K562 (cell line): ENCODE measurements around the gene TAS2R14. TPM values are rescaled to one million over a fixed set of nuclear protein-coding genes. Genes with fewer than 3 reads are reported as not detected.

ENCODE experiments used
- HDAC3 ChIP-seq: fragments of 450-650 bp; IDR thresholded peaks from 2 replicates; pipeline ENCODE4 v1.6.1; 2018; ENCODE audit warnings: borderline replicate concordance, mild to moderate bottlenecking, moderate library complexity; ENCODE audit not compliant: partially characterized antibody
- polyA plus RNA-seq, 8 experiments: library from polyadenylated mRNA; depleted of rRNA in 4 of 8; stranded (reverse) in 5 of 8; unstranded in 3 of 8; fragments of >200 nt; fragmentation: Nextera tagmentation in 2 of 8; fragmentation: Illumina TruSeq in 1 of 8; extraction: Ambion mirVana in 2 of 8; extraction: Trizol in 1 of 8; gene quantifications; 2 replicates each; pipeline versions ENCODE4 v1.2.1 to v1.2.3, GENCODE V29; 2011 to 2014; ENCODE audit warnings: inconsistent platforms in 1 of 8, missing spikeins in 1 of 8
- total RNA-seq, 7 experiments: library from RNA; depleted of rRNA in 6 of 7; stranded (reverse); fragments of >200 nt in 6 of 7; fragmentation: Illumina TruSeq in 2 of 7; extraction: Trizol in 2 of 7; gene quantifications; 2 replicates each; pipeline versions ENCODE4 v1.2.1 to v1.2.3, GENCODE V29; 2011 to 2021; ENCODE audit warnings: low replicate concordance in 1 of 7
- TF ChIP-seq, protein P1 (sequence below): fragments of 200-800 bp; sonication (Bioruptor generic); IDR thresholded peaks from 2 replicates; pipeline ENCODE4 v1.6.1; 2016; ENCODE audit warnings: missing genetic modification characterization, missing compliant biosample characterization
- TF ChIP-seq, protein P2 (sequence below): conservative IDR thresholded peaks from 2 replicates; pipeline ENCODE4 v1.6.1; 2011; ENCODE audit warnings: low read depth, mild to moderate bottlenecking, low read length; ENCODE audit not compliant: control insufficient read depth
- TF ChIP-seq, protein P3 (sequence below): fragments of 250-450 bp; sonication (Bioruptor Pico); IDR thresholded peaks from 2 replicates; pipeline ENCODE4 v1.4.0; 2020; ENCODE audit warnings: mild to moderate bottlenecking, moderate library complexity

TAS2R14 gene
- total and polyA plus RNA-seq, 9 of the 15 experiments (the other 6 are each of a cell fraction or from before 2014, with no cell fraction given) = 1.2 to 4.2 (median 2.4) TPM

DNA sequence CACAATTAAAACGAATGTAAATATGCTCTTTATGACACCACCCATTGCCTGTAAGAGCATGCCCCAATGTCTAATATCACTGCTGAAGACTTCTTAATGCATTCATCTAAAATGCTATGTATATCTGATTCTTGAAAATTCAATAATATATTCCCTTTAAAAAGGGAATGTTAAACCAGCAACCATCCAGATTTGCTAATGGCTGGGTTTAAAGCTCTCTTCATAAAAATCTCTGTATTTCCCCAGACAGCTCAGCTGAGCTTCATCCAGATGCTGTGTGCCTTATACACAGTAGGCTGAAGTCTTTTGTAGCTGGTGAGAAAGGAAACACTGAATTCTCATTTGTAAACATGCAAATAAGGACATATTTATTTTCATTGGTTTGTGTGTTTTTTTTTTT is at the start of gene TAS2R14 (continued):
- TF ChIP-seq, protein P1, sequence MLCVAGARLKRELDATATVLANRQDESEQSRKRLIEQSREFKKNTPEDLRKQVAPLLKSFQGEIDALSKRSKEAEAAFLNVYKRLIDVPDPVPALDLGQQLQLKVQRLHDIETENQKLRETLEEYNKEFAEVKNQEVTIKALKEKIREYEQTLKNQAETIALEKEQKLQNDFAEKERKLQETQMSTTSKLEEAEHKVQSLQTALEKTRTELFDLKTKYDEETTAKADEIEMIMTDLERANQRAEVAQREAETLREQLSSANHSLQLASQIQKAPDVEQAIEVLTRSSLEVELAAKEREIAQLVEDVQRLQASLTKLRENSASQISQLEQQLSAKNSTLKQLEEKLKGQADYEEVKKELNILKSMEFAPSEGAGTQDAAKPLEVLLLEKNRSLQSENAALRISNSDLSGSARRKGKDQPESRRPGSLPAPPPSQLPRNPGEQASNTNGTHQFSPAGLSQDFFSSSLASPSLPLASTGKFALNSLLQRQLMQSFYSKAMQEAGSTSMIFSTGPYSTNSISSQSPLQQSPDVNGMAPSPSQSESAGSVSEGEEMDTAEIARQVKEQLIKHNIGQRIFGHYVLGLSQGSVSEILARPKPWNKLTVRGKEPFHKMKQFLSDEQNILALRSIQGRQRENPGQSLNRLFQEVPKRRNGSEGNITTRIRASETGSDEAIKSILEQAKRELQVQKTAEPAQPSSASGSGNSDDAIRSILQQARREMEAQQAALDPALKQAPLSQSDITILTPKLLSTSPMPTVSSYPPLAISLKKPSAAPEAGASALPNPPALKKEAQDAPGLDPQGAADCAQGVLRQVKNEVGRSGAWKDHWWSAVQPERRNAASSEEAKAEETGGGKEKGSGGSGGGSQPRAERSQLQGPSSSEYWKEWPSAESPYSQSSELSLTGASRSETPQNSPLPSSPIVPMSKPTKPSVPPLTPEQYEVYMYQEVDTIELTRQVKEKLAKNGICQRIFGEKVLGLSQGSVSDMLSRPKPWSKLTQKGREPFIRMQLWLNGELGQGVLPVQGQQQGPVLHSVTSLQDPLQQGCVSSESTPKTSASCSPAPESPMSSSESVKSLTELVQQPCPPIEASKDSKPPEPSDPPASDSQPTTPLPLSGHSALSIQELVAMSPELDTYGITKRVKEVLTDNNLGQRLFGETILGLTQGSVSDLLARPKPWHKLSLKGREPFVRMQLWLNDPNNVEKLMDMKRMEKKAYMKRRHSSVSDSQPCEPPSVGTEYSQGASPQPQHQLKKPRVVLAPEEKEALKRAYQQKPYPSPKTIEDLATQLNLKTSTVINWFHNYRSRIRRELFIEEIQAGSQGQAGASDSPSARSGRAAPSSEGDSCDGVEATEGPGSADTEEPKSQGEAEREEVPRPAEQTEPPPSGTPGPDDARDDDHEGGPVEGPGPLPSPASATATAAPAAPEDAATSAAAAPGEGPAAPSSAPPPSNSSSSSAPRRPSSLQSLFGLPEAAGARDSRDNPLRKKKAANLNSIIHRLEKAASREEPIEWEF (CRISPR knock-in tag) = no peak
- TF ChIP-seq, protein P2, sequence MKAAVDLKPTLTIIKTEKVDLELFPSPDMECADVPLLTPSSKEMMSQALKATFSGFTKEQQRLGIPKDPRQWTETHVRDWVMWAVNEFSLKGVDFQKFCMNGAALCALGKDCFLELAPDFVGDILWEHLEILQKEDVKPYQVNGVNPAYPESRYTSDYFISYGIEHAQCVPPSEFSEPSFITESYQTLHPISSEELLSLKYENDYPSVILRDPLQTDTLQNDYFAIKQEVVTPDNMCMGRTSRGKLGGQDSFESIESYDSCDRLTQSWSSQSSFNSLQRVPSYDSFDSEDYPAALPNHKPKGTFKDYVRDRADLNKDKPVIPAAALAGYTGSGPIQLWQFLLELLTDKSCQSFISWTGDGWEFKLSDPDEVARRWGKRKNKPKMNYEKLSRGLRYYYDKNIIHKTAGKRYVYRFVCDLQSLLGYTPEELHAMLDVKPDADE = no peak
- no peak for TF ChIP-seq HDAC3
- TF ChIP-seq, protein P3, sequence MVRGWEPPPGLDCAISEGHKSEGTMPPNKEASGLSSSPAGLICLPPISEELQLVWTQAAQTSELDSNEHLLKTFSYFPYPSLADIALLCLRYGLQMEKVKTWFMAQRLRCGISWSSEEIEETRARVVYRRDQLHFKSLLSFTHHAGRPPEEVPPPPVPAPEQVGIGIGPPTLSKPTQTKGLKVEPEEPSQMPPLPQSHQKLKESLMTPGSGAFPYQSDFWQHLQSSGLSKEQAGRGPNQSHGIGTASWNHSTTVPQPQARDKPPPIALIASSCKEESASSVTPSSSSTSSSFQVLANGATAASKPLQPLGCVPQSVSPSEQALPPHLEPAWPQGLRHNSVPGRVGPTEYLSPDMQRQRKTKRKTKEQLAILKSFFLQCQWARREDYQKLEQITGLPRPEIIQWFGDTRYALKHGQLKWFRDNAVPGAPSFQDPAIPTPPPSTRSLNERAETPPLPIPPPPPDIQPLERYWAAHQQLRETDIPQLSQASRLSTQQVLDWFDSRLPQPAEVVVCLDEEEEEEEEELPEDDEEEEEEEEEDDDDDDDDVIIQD (CRISPR knock-in tag) = no peak
